Colonic mucosa (tissue), 4 donors: ENCODE results near the gene LTB4R. TPM values are rescaled to one million over a fixed set of nuclear protein-coding genes. Genes with fewer than 3 reads are reported as not detected.
A peak's percentile ranks its signal among the peaks of the same experiment; 100 is the strongest.

Source experiments
- DNase-seq: peaks from one replicate; pipeline ENCODE4 v3.0.0-alpha.2; 2020
- H3K27ac ChIP-seq: fragments of 200-600 bp; one replicate; pipeline ENCODE4 v1.8.0; 2021
- H3K27me3 ChIP-seq: fragments of 200-600 bp; one replicate; pipeline ENCODE4 v1.8.0; 2021
- H3K36me3 ChIP-seq: fragments of 200-600 bp; one replicate; pipeline ENCODE4 v1.8.0; 2021
- H3K4me1 ChIP-seq: fragments of 200-600 bp; one replicate; pipeline ENCODE4 v1.8.0; 2021; ENCODE audit warnings: mild to moderate bottlenecking
- H3K4me3 ChIP-seq: fragments of 200-600 bp; one replicate; pipeline ENCODE4 v1.8.0; 2021
- H3K9ac ChIP-seq, 2 donors: one replicate each; pipeline ENCODE4 v1.7.0; 2013; ENCODE audit warnings: control low read depth in 2 of 2, low read depth in 2 of 2, low read length in 2 of 2
- H3K9me3 ChIP-seq: fragments of 200-600 bp; one replicate; pipeline ENCODE4 v1.8.0; 2021
- intact Hi-C: fragments of 100-400 bp; cut with DNase I; formaldehyde crosslinking; loops from one replicate; pipeline ENCODE4 v1.14.1; 2022
- total RNA-seq, 2 donors: library from RNA; stranded (reverse); fragmentation: NEBNext Ultra II Directional in 1 of 2; extraction: Animal tissue kit (Norgen Biotek cat#: 25700) in 1 of 2; gene quantifications; one replicate each; pipeline ENCODE4 v1.2.1, GENCODE V29; 2021
- TF ChIP-seq, protein P1 (sequence below): fragments of 200-600 bp; IDR thresholded peaks from one replicate; pipeline ENCODE4 v1.8.0; 2022; ENCODE audit warnings: antibody characterized with exemption, mild to moderate bottlenecking
- donor health status: healthy.
- donor health status: DM: no; HTN: no; CAD: no.
- donor health status: DM: no; HTN: no; CAD: no.

Gene LTB4R
- total RNA-seq, 2 donors from 2014 or later = 1.5 to 4.0 TPM

DNA sequence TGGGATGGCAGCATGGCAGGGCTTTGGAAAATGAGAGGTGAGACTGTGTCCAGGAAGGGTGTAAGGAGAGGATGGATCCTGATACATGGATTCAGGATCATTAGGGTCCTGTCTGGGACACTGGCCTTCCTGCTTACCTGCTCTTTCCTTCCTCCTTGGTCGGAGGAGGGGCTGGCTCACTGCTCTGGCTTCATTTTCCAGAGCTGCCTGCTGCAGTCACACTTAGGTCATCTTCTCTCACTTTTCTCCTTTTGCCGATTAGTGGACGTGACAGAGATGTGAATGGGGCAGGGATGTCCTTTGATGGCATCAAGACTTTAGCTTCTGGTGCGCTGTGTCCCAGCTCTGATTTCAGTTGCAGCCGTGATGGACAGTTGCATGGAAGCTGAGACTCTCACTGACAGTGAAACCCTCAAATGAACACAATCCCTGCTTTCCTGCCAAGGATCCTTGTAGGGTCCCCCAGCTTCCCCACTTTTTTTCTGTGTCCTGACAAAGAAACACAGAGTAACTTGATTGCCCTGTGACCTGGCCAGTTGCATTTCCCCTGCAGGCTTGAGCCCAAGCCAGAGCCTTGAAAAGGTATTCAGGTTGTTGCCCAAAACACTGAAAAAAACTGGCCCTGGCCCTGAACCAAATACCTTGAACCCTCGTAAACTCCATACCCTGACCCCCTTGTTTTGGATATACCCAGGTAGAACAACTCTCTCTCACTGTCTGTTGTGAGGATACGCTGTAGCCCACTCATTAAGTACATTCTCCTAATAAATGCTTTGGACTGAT is 2.8 kb upstream of the LTB4R start:
- Histone ChIP-seq H3K27me3 (no peaks in the 10 kb centered on the region), H3K36me3 (peaks cover 12% of the 10 kb centered on the region), H3K9ac (peak overlapping the region; percentile 2 to 45), H3K4me1 (peaks cover 8% of the 10 kb centered on the region), H3K9me3 (no peaks in the 10 kb centered on the region), H3K4me3 (no peak overlapping the region), H3K27ac (peak overlapping the region; percentile 58)
- TF ChIP-seq, protein P1, sequence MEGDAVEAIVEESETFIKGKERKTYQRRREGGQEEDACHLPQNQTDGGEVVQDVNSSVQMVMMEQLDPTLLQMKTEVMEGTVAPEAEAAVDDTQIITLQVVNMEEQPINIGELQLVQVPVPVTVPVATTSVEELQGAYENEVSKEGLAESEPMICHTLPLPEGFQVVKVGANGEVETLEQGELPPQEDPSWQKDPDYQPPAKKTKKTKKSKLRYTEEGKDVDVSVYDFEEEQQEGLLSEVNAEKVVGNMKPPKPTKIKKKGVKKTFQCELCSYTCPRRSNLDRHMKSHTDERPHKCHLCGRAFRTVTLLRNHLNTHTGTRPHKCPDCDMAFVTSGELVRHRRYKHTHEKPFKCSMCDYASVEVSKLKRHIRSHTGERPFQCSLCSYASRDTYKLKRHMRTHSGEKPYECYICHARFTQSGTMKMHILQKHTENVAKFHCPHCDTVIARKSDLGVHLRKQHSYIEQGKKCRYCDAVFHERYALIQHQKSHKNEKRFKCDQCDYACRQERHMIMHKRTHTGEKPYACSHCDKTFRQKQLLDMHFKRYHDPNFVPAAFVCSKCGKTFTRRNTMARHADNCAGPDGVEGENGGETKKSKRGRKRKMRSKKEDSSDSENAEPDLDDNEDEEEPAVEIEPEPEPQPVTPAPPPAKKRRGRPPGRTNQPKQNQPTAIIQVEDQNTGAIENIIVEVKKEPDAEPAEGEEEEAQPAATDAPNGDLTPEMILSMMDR = peak; percentile 22
- DNase-seq = no peak
- intact Hi-C loops = no loop called here

GRCh38 chr14:24309538-24310264 is 1.6 kb upstream of the LTB4R start, which contains the start of gene LTB4R2:
Gene LTB4R2, plus strand, starts transcription at chr14:24310140. Its CDS starts 525 bp downstream, at chr14:24310665.
- TF ChIP-seq, protein P1 = no peak
- Histone ChIP-seq H3K27ac (peak within 1 kb of the TSS; percentile 62), H3K9me3 (no peaks in the 10 kb centered on the region), H3K4me3 (peak within 1 kb of the TSS; percentile 50), H3K4me1 (peaks cover 8% of the 10 kb centered on the region), H3K9ac (peak within 1 kb of the TSS; percentile 48 to 82), H3K27me3 (no peaks in the 10 kb centered on the region), H3K36me3 (peaks cover 7% of the 10 kb centered on the region)
- intact Hi-C loops = no loop called here
- DNase-seq = no peak

GRCh38 chr14:24310265-24310645 is 1.0 kb upstream of the LTB4R start:
- Histone ChIP-seq H3K9ac (peak overlapping the region; percentile 46 to 82), H3K4me3 (peak overlapping the region; percentile 50), H3K4me1 (peaks cover 8% of the 10 kb centered on the region), H3K9me3 (no peaks in the 10 kb centered on the region), H3K36me3 (peaks cover 2% of the 10 kb centered on the region), H3K27me3 (no peaks in the 10 kb centered on the region), H3K27ac (peak overlapping the region; percentile 62)
- peak; percentile 75 for DNase-seq
- intact Hi-C loops = no loop called here
- TF ChIP-seq, protein P1 = no peak

- TF ChIP-seq, protein P1 = no peak
- intact Hi-C loops = no loop called here
- Histone ChIP-seq H3K27ac (peak overlapping the region; percentile 62), H3K9ac (peak overlapping the region in 1 of 2 donors; percentile 48), H3K36me3 (no peaks in the 10 kb centered on the region), H3K9me3 (no peaks in the 10 kb centered on the region), H3K27me3 (no peaks in the 10 kb centered on the region), H3K4me1 (peaks cover 13% of the 10 kb centered on the region), H3K4me3 (peak overlapping the region; percentile 50)
- no peak for DNase-seq
These were observed 724 bp downstream of the LTB4R start for GRCh38 chr14:24311837-24312615.
